RWPE2 (cell line): ENCODE measurements around the gene PCCA.

Source experiments
- ATAC-seq: fragments of 200-7000 bp; cut with Tn5 transposase; 3 replicates; pipeline ENCODE4 v1.9.1; 2021; ENCODE audit warnings: low read depth
- DNase-seq: peaks from one replicate; pipeline ENCODE4 v3.0.0-alpha.2; 2020; ENCODE audit warnings: low spot score
- H3K27ac ChIP-seq: fragments of 450-650 bp; 2 replicates; pipeline ENCODE4 v1.5.1; 2017; ENCODE audit warnings: mild to moderate bottlenecking; ENCODE audit not compliant: poor library complexity, severe bottlenecking
- H3K27me3 ChIP-seq: fragments of 250-450 bp; sonication (Bioruptor Pico); 2 replicates; pipeline ENCODE4 v1.5.1; 2021; ENCODE audit warnings: mild to moderate bottlenecking, moderate library complexity; ENCODE audit not compliant: insufficient read depth, poor library complexity, severe bottlenecking
- H3K36me3 ChIP-seq: fragments of 250-450 bp; sonication (Bioruptor Pico); 2 replicates; pipeline ENCODE4 v1.5.1; 2020; ENCODE audit warnings: low read depth, mild to moderate bottlenecking, moderate library complexity
- H3K4me1 ChIP-seq: fragments of 250-450 bp; sonication (Bioruptor Pico); 2 replicates; pipeline ENCODE4 v1.5.1; 2021; ENCODE audit warnings: mild to moderate bottlenecking, moderate library complexity; ENCODE audit not compliant: insufficient read depth, poor library complexity, severe bottlenecking
- H3K4me3 ChIP-seq: fragments of 250-450 bp; sonication (Bioruptor Pico); 2 replicates; pipeline ENCODE4 v1.5.1; 2021; ENCODE audit warnings: mild to moderate bottlenecking, moderate library complexity; ENCODE audit not compliant: severe bottlenecking
- H3K9me3 ChIP-seq: fragments of 250-450 bp; sonication (Bioruptor Pico); 2 replicates; pipeline ENCODE4 v1.5.1; 2021; ENCODE audit warnings: mild to moderate bottlenecking, moderate library complexity; ENCODE audit not compliant: severe bottlenecking
- CTCF ChIP-seq: fragments of 450-650 bp; IDR thresholded peaks from one replicate; pipeline ENCODE4 v1.5.1; 2017; ENCODE audit warnings: mild to moderate bottlenecking, moderate library complexity; ENCODE audit not compliant: poor library complexity, severe bottlenecking

PCCA gene

GRCh38 chr13:100266026-100266425 is 177.1 kb downstream of the PCCA start:
- H3K36me3 ChIP-seq, result no peaks in the 10 kb centered on the region; the same call in 1 of the 2 replicates

GRCh38 chr13:100269837-100270236 is 180.9 kb downstream of the PCCA start:
- Histone ChIP-seq H3K36me3 (no peaks in the 10 kb centered on the region; the same call in 1 of the 2 replicates), H3K4me3 (no peak overlapping the region), H3K4me1 (peaks cover 9% of the 10 kb centered on the region), H3K27me3 (no peaks in the 10 kb centered on the region), H3K9me3 (no peaks in the 10 kb centered on the region), H3K27ac (no peak overlapping the region)
- TF ChIP-seq CTCF, result no peak
- no peak for DNase-seq
- ATAC-seq, result peak; percentile 54; the same call in 2 of the 3 replicates

More at GRCh38 chr13:100266026-100266425, 177.1 kb downstream of the PCCA start:
- H3K9me3 ChIP-seq, result no peaks in the 10 kb centered on the region
- H3K27ac ChIP-seq, result no peak overlapping the region
- DNase-seq (no peak), ATAC-seq (no peak)
- no peaks in the 10 kb centered on the region for H3K27me3 ChIP-seq
- peaks cover 9% of the 10 kb centered on the region for H3K4me1 ChIP-seq
- H3K4me3 ChIP-seq, result no peak overlapping the region
- no peak for TF ChIP-seq CTCF

- no peaks in the 10 kb centered on the region for H3K9me3 ChIP-seq
- no peak for DNase-seq
- ATAC-seq, result no peak
- no peak overlapping the region for H3K4me3 ChIP-seq
- no peak for TF ChIP-seq CTCF
- peaks cover 14% of the 10 kb centered on the region for H3K4me1 ChIP-seq
- no peaks in the 10 kb centered on the region for H3K36me3 ChIP-seq
- no peaks in the 10 kb centered on the region for H3K27me3 ChIP-seq
- H3K27ac ChIP-seq, result no peak overlapping the region
Measured at GRCh38 chr13:100273138-100273537, 184.2 kb downstream of the PCCA start.

- Histone ChIP-seq H3K27ac (no peak overlapping the region), H3K27me3 (no peaks in the 10 kb centered on the region), H3K36me3 (no peaks in the 10 kb centered on the region), H3K4me1 (peaks cover 14% of the 10 kb centered on the region), H3K4me3 (no peak overlapping the region), H3K9me3 (no peaks in the 10 kb centered on the region)
- no peak for ATAC-seq
- DNase-seq, result no peak
- no peak for TF ChIP-seq CTCF
Measured at GRCh38 chr13:100273552-100273951, 184.7 kb downstream of the PCCA start.

- Histone ChIP-seq H3K27me3 (no peaks in the 10 kb centered on the region), H3K9me3 (no peaks in the 10 kb centered on the region), H3K4me1 (peaks cover 15% of the 10 kb centered on the region), H3K4me3 (no peak overlapping the region), H3K36me3 (no peaks in the 10 kb centered on the region), H3K27ac (peak overlapping the region; percentile 38)
- ATAC-seq (0 out of 3 replicates have a peak, but pooled peaks have one; percentile 23), DNase-seq (no peak)
- no peak for TF ChIP-seq CTCF
Measured at GRCh38 chr13:100274942-100275506, 186.1 kb downstream of the PCCA start.
